GM19025 (cell line): ENCODE data around the gene APPBP2.
"Not testable (repeated sequence)": the region's sequence is repeated elsewhere in the genome, so short reads cannot be mapped to it uniquely, and the experiment has no call there.

Source experiments
- ATAC-seq: cut with Tn5 transposase; IDR thresholded peaks from one replicate; pipeline ENCODE4 v1.9.1; 2021; ENCODE audit warnings: mild to moderate bottlenecking, low read depth, moderate library complexity; ENCODE audit not compliant: unreplicated experiment

The APPBP2 gene

GRCh38 chr17:60506312-60506711 is 19.7 kb downstream of the APPBP2 start:
- no peak for ATAC-seq

DNA sequence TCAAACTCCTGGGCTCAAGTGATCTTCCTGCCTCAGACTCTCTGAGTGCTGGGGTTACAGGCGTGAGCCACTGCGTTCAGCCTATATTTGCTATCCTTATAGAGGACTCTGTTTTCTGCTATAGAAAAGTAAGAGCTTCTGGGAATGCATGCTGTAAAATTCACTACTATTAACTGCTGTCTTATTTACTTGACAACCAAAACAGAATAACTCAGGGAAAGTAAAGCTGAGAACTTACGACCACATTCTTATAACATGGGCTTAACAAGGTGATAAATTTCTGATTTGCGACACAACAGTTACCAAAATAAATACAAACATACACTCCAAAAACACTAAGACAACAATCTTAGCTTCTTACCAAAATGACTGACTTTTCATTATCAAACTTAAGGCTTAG is 23.9 kb downstream of the APPBP2 start:
- ATAC-seq: no peak

GRCh38 chr17:60501589-60501988 is 24.5 kb downstream of the APPBP2 start:
- no peak for ATAC-seq

- no peak for ATAC-seq
These were observed 30.0 kb downstream of the APPBP2 start for GRCh38 chr17:60496041-60496440.

- no peak for ATAC-seq
These were observed 30.8 kb downstream of the APPBP2 start for GRCh38 chr17:60495260-60495659.

DNA sequence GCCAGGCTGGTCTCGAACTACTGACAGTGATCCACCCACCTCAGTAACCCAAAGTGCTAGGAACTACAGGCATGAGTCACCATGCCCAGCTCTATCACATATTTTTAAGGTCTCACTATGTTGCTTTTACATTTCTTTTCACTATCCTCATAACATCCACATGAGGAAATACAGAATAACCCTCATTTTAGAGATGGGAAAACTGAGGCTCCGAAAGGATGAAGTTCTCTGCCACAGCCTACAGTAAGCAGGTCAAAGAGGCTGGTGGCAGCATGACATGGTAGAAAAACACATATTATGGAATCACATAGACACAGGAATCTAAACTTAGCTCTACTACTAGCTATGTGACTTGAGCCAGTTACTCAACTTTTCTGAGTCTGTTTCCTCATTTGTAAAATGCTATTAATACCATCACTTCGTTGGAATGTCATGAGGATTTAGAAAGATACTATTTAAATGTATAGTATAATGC is 32.2 kb downstream of the APPBP2 start:
- no peak for ATAC-seq

DNA sequence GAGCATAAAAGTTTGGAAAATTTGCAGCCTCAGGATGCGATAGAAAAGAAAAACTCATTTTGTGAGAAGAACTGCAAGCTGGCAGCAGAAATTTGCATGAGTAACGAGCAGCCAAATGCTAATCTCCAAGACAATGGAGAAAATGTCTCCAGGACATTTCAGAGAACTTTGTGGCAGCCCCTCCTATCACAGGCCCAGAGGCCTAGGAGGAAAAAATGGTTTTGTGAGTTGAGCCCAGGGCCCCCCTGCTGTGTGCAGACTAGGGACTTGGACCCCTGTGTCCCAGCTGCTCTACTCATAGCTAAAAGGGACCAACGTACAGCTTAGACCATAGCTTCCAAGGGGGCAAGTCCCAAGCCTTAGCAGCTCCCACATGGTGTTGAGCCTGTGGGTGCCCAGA is 34.3 kb downstream of the APPBP2 start:
- no peak for ATAC-seq

DNA sequence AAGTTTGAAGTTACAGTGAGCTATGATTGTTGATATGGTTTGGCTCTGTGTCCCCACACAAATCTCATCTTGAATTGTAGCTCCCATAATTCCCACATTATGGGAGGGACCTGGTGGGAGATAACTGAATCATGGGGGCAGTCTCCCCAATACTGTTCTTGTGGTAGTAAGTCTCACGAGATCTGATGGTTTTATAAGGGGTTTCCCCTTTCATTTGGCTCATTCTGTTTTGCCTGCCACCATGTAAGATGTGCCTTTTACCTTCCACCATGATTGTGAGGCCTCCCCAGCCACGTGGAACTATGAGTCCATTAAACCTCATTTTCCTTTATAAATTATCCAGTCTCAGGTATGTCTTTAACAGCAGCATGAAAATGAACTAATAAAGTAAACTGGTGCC is 35.4 kb downstream of the APPBP2 start:
- ATAC-seq: not testable (repeated sequence)

DNA sequence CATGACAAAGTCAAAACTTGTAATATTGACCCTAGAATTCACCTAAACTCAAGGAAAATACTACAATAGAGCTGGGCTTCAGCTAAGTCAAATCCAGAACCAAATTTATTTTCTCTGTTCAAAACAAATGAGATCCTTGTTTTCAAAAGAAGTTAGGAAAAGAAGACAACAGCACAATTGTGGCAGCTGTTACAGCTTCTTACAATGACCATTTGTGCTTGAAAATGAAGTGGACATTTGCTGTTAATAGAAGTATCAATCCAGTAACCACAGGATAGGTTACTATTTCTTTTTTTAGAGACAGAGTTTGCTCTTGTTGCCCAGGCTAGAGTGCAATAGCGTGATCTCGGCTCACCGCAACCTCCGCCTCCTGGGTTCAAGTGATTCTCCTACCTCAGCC is 44.4 kb downstream of the APPBP2 start:
- no peak for ATAC-seq

GRCh38 chr17:60473788-60474187 is 52.3 kb downstream of the APPBP2 start:
- ATAC-seq: no peak

- ATAC-seq: no peak
These were observed 53.6 kb downstream of the APPBP2 start for GRCh38 chr17:60472449-60472848.

DNA sequence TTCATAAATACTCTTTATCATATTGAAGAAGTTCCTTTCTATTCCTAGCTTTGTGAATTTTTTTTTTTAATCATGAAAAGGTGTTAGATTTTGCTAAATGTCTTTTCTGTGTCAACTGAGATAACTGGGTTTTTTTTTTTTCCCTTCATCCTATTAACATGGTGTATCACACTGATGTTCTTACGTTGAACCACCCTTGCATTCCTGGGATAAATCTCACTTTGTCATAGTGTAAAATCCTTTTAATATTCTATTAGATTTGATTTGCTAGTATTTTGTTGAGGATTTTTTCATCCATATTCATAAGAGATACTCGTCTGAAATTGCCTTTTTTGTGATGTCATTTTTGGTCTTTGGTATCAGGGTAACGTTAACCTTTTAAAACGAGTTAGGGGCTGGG is 54.6 kb downstream of the APPBP2 start:
- no peak for ATAC-seq

GRCh38 chr17:60468371-60468770 is 57.7 kb downstream of the APPBP2 start:
- no peak for ATAC-seq

GRCh38 chr17:60464343-60464742 is 61.7 kb downstream of the APPBP2 start:
- no peak for ATAC-seq

DNA sequence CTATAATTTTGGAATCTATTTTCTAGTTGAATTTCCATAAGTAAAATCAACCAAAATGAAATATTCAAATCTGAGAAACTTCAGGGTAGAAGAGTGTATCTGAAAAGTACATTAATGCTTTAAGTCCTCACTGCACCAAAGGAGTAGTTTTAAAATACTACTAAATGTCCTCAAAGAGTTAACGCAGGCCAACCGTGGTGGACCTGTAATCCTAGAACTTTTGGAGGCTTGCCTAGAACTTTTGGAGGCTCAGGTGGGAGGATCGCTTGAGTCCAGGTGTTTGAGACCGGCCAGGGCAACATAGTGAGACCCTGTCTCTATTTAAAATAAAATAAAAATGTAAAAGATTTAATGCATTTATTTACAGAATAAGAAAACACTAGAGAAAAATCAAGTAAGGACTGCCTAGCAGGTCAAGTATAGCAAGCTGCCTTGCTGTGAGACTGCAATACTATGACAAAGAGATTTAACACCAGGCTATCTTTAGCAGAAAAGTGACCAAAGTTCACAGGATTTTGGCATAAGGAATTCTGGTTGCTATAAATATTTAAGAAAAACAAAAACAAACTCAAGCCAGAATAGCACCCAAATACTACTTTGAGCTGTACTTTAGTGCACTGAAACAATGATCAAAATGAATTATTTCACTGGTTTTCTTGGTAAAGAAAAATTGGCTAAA is 62.7 kb downstream of the APPBP2 start:
- ATAC-seq: no peak

DNA sequence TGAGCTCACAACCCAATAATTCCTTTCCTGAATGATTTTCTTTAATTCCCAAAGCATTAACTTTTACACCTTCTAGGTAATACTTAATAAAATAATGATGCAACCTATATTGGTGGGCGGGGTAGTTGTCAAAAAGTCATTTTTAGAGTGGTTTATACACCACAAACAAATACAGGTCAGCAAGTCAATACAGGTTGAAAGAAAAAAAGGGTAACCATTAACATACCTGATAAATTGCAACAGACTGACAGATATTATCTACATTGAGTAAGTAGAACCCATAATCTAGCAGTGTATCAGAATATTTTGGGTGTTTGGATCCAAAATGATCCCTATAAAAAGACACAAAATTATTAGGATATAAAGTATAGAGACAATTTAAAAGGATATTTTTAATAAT is 64.5 kb downstream of the APPBP2 start:
- no peak for ATAC-seq

GRCh38 chr17:60457148-60457547 is 68.9 kb downstream of the APPBP2 start:
- no peak for ATAC-seq

DNA sequence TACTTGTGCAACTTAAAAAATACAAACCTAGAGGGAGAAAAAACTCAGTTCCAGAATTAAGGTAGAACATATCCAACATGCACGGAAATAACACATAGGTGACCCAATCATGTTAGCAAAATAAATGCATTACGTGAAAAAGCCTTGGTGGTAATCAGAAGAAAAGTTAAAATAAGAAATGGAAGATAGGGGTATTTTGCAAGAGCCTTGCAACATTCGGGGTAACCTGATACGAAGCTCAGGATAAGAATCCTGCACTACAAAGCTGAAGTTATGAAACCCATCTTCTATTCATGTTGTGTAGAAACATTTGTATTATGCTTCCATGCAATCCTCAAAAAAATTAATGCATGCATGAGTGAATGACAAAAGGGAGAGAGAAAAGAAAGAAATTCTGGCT is 70.7 kb downstream of the APPBP2 start:
- ATAC-seq: no peak

DNA sequence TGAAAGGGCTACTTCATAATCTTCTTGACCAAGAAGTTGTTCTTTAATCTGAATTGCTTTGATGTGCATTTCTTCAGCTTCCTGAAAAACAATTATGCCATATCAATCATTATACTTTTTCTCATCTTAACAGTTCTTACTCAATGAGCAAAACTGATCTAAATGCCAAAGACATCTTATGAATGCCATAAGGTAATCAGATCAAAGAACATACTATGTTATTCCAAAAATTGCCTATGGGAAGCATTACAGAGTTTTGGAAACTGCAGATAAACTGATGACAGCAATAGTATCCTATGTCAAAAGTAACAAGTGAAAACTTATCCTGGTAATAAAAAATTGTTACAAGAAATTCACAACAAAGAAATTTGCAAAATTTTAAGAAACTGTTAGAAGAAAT is 74.1 kb downstream of the APPBP2 start:
- no peak for ATAC-seq

DNA sequence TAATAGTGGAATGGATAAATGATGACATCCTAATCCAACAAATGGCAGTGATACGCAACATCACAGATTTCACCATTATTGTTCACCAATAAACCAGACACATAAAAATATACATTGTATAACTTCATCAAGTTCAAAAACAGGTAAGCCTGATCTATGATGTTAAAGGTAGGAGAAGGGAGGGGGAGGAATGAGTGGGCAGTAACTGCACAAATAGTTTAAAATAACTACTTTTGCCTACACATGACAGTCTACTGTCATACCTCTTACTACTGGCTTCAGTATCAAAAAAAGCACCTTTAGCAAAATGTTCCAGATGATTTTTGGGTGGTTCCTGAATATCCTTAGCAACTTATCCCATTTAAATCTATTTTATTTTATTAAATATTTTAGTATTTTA is 75.0 kb downstream of the APPBP2 start:
- ATAC-seq: no peak

GRCh38 chr17:60447375-60447774 is 78.7 kb downstream of the APPBP2 start:
- ATAC-seq: no peak

DNA sequence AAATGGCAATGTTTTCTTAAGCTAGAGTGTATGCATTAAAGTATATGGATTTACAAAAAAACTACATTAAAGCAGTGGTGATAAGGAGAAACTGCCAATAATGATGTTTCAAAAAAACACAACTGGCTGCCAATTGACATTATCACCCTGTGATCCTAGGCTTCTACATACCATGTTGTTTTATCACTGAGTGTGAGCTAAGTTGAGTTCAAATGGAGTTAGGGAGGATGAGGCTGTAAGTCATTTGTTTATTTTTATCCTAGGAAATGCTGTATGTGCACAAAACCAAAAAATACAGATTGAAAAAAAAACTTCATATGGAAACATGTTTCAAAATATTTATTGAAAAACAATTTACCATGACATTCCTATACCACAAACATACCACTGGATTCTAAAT is 80.9 kb downstream of the APPBP2 start:
- ATAC-seq: no peak

- ATAC-seq: no peak
These were observed 82.3 kb downstream of the APPBP2 start for GRCh38 chr17:60443713-60444112.
